GM12873 (cell line): ENCODE results near the gene PRR19.

ENCODE experiments used
- CTCF ChIP-seq: IDR thresholded peaks from 2 replicates; pipeline ENCODE4 v1.5.1; 2012; ENCODE audit warnings: low read depth, mild to moderate bottlenecking, moderate library complexity, low read length, control low read depth; ENCODE audit not compliant: insufficient read depth; ENCODE audit errors: missing control alignments

The PRR19 gene

GRCh38 chr19:42255766-42256745 lies 45.9 kb upstream of the PRR19 start:
- no peak for TF ChIP-seq CTCF

GRCh38 chr19:42261763-42262162 lies 40.2 kb upstream of the PRR19 start:
- no peak for TF ChIP-seq CTCF

- no peak for TF ChIP-seq CTCF
Measured at GRCh38 chr19:42267644-42268141, 34.2 kb upstream of the PRR19 start.

GRCh38 chr19:42268142-42268703 lies 33.7 kb upstream of the PRR19 start:
- no peak for TF ChIP-seq CTCF

GRCh38 chr19:42268704-42269477 lies 33.0 kb upstream of the PRR19 start, which contains the start of gene CIC:
Gene CIC, plus strand, starts transcription at chr19:42269252. Its CDS starts 2,532 bp downstream, at chr19:42271784.
- TF ChIP-seq CTCF: no peak

- no peak for TF ChIP-seq CTCF
Measured at GRCh38 chr19:42269478-42270345, 32.2 kb upstream of the PRR19 start.
